K562 (cell line): Measurements from ENCODE around the gene NEU1. TPM values are rescaled to one million over a fixed set of nuclear protein-coding genes. Genes with fewer than 3 reads are reported as not detected.

Source experiments
- ARNT ChIP-seq, 2 experiments: fragments of 450-650 bp; IDR thresholded peaks; 2 replicates each; pipeline ENCODE4 v1.6.1; 2016; ENCODE audit warnings: mild to moderate bottlenecking in 1 of 2
- BDP1 ChIP-seq: IDR thresholded peaks from 3 replicates; pipeline ENCODE4 v1.6.1; 2011; ENCODE audit not compliant: insufficient read length, insufficient read depth
- BRD9 ChIP-seq: fragments of 450-650 bp; IDR thresholded peaks from 2 replicates; pipeline ENCODE4 v1.6.1; 2018; ENCODE audit warnings: low read depth; ENCODE audit not compliant: partially characterized antibody
- BRF1 ChIP-seq: IDR thresholded peaks from 3 replicates; pipeline ENCODE4 v1.6.1; 2011; ENCODE audit warnings: borderline replicate concordance, mild to moderate bottlenecking; ENCODE audit not compliant: insufficient read length; ENCODE audit errors: extremely low read depth
- GABPA ChIP-seq: fragments of 200-800 bp; sonication (Bioruptor generic); conservative IDR thresholded peaks from 2 replicates; pipeline ENCODE4 v1.6.1; 2016; ENCODE audit warnings: low read depth, missing genetic modification characterization, missing compliant biosample characterization
- GTF2A2 ChIP-seq: IDR thresholded peaks from 2 replicates; pipeline ENCODE4 v1.6.1; 2016; ENCODE audit warnings: mild to moderate bottlenecking, missing genetic modification characterization, missing compliant biosample characterization
- HDAC8 ChIP-seq: fragments of 450-650 bp; IDR thresholded peaks from 2 replicates; pipeline ENCODE4 v1.6.1; 2016; ENCODE audit warnings: mild to moderate bottlenecking, missing genetic modification characterization, moderate library complexity, missing compliant biosample characterization
- HLTF ChIP-seq: fragments of 450-650 bp; IDR thresholded peaks from 2 replicates; pipeline ENCODE4 v1.6.1; 2016
- LARP7 ChIP-seq: fragments of 450-650 bp; IDR thresholded peaks from 2 replicates; pipeline ENCODE4 v1.6.1; 2016
- LEF1 ChIP-seq: fragments of 450-650 bp; IDR thresholded peaks from 2 replicates; pipeline ENCODE4 v1.6.1; 2016; ENCODE audit warnings: mild to moderate bottlenecking
- MAFK ChIP-seq: IDR thresholded peaks from 2 replicates; pipeline ENCODE4 v1.6.1; 2011; ENCODE audit warnings: low read length, improper control_type of control experiment
- NFATC3 ChIP-seq: fragments of 450-650 bp; IDR thresholded peaks from 2 replicates; pipeline ENCODE4 v1.6.1; 2017; ENCODE audit warnings: mild to moderate bottlenecking
- RBBP5 ChIP-seq: fragments of 200-600 bp; sonication (generic); IDR thresholded peaks from 2 replicates; pipeline ENCODE4 v1.6.1; 2012; ENCODE audit warnings: borderline replicate concordance, mild to moderate bottlenecking, low read length, control low read depth, inconsistent platforms; ENCODE audit not compliant: insufficient read depth, poor library complexity, severe bottlenecking
- SRSF7 ChIP-seq: fragments of 200-400 bp; formaldehyde crosslinking; optimal IDR thresholded peaks from 2 replicates; pipeline ENCODE3; 2017; ENCODE audit warnings: mild to moderate bottlenecking, low read depth, low read length
- SRSF9 ChIP-seq: fragments of 200-400 bp; formaldehyde crosslinking; IDR thresholded peaks from 2 replicates; pipeline ENCODE4 v1.6.1; 2017; ENCODE audit warnings: low read depth, low read length, borderline replicate concordance
- TRIM24 ChIP-seq, 2 experiments: fragments of 450-650 bp; IDR thresholded peaks; 2 replicates each; pipeline ENCODE4 v1.6.1; 2016
- ZBED1 ChIP-seq: IDR thresholded peaks from 2 replicates; pipeline ENCODE4 v1.6.1; 2014
- ZNF124 ChIP-seq: sonication (generic); formaldehyde crosslinking; IDR thresholded peaks from 2 replicates; pipeline ENCODE4 v1.8.1; 2022; ENCODE audit warnings: missing genetic modification reagents
- ZNF140 ChIP-seq: fragments of 250-450 bp; sonication (Bioruptor Pico); IDR thresholded peaks from 2 replicates; pipeline ENCODE4 v1.8.0; 2021; ENCODE audit warnings: moderate library complexity, mild to moderate bottlenecking, inconsistent platforms
- ZNF785 ChIP-seq: fragments of 250-450 bp; sonication (Bioruptor Pico); IDR thresholded peaks from 2 replicates; pipeline ENCODE4 v1.4.0; 2020; ENCODE audit warnings: mild to moderate bottlenecking
- polyA plus RNA-seq, 8 experiments: library from polyadenylated mRNA; depleted of rRNA in 4 of 8; stranded (reverse) in 5 of 8; unstranded in 3 of 8; fragments of >200 nt; fragmentation: Nextera tagmentation in 2 of 8; fragmentation: Illumina TruSeq in 1 of 8; extraction: Ambion mirVana in 2 of 8; extraction: Trizol in 1 of 8; gene quantifications; 2 replicates each; pipeline versions ENCODE4 v1.2.1 to v1.2.3, GENCODE V29; 2011 to 2014; ENCODE audit warnings: inconsistent platforms in 1 of 8, missing spikeins in 1 of 8
- total RNA-seq, 7 experiments: library from RNA; depleted of rRNA in 6 of 7; stranded (reverse); fragments of >200 nt in 6 of 7; fragmentation: Illumina TruSeq in 2 of 7; extraction: Trizol in 2 of 7; gene quantifications; 2 replicates each; pipeline versions ENCODE4 v1.2.1 to v1.2.3, GENCODE V29; 2011 to 2021; ENCODE audit warnings: low replicate concordance in 1 of 7
- TF ChIP-seq, protein P1 (sequence below), 2 experiments: IDR thresholded peaks; 2 replicates each; pipeline ENCODE4 v1.6.1; 2011; ENCODE audit warnings: borderline replicate concordance in 1 of 2, control low read depth in 1 of 2, low read depth in 1 of 2, low read length in 1 of 2, mild to moderate bottlenecking in 1 of 2, mixed read lengths in 1 of 2, moderate library complexity in 1 of 2; ENCODE audit not compliant: insufficient read depth in 1 of 2, insufficient read length in 1 of 2, poor library complexity in 1 of 2, severe bottlenecking in 1 of 2; ENCODE audit errors: extremely low read depth in 1 of 2
- TF ChIP-seq, protein P2 (sequence below): fragments of 450-650 bp; IDR thresholded peaks from 2 replicates; pipeline ENCODE4 v1.6.1; 2018; ENCODE audit not compliant: partially characterized antibody
- TF ChIP-seq, protein P3 (sequence below): conservative IDR thresholded peaks from 2 replicates; pipeline ENCODE4 v1.6.1; 2011; ENCODE audit warnings: low read depth, mild to moderate bottlenecking, low read length; ENCODE audit not compliant: control insufficient read depth

Gene NEU1
- total and polyA plus RNA-seq, 9 of the 15 experiments (the other 6 are each of a cell fraction or from before 2014, with no cell fraction given): 14.8 to 67.8 (median 51.0) TPM

DNA sequence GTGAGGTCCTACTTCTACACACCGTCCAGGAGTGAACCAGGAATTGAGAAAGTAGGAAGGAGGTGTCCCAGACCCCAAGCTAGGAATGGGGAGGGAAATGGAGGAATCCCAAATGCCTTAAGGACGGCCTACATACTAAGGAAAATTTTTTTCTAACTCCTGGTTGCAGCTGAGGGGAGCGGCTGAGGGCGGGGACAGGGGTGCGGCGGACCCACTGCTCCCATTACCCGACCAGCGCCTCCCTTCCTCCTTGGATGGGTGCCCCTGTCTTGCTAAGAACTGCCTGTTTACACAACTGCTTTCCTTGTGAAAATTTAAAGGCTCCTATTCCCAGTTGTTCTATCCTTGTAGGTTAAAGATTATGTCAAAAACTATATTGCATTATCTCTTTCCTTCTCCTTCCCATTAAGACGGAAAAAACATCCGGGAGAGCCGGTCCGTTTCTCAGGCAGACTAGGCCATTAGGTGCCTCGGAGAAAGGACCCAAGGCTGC is 35.8 kb downstream of the NEU1 start (continued):
- TF ChIP-seq, protein P1, sequence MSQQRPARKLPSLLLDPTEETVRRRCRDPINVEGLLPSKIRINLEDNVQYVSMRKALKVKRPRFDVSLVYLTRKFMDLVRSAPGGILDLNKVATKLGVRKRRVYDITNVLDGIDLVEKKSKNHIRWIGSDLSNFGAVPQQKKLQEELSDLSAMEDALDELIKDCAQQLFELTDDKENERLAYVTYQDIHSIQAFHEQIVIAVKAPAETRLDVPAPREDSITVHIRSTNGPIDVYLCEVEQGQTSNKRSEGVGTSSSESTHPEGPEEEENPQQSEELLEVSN (IDR thresholded peaks at IDR 0.05; ENCODE audit: borderline replicate concordance in 1 of 2, extremely low read depth in 1 of 2, insufficient read depth in 1 of 2, insufficient read length in 1 of 2, low read depth in 1 of 2, low read length in 1 of 2, poor library complexity in 1 of 2, severe bottlenecking in 1 of 2): no peak
- TF ChIP-seq TRIM24 (IDR thresholded peaks at IDR 0.05): peak in 1 of 2 experiments; percentile 12; a peak in 1 of 4 replicates
- TF ChIP-seq HLTF: 0 out of 2 replicates have a peak, but pooled peaks have one; percentile 7
- no peak for TF ChIP-seq ZNF140 (CRISPR knock-in tag)
- no peak for TF ChIP-seq LEF1
- TF ChIP-seq SRSF7: no peak
- TF ChIP-seq BDP1: no peak
- no peak for TF ChIP-seq GTF2A2 (tag)
- no peak for TF ChIP-seq BRD9
- no peak for TF ChIP-seq BRF1
- TF ChIP-seq, protein P2, sequence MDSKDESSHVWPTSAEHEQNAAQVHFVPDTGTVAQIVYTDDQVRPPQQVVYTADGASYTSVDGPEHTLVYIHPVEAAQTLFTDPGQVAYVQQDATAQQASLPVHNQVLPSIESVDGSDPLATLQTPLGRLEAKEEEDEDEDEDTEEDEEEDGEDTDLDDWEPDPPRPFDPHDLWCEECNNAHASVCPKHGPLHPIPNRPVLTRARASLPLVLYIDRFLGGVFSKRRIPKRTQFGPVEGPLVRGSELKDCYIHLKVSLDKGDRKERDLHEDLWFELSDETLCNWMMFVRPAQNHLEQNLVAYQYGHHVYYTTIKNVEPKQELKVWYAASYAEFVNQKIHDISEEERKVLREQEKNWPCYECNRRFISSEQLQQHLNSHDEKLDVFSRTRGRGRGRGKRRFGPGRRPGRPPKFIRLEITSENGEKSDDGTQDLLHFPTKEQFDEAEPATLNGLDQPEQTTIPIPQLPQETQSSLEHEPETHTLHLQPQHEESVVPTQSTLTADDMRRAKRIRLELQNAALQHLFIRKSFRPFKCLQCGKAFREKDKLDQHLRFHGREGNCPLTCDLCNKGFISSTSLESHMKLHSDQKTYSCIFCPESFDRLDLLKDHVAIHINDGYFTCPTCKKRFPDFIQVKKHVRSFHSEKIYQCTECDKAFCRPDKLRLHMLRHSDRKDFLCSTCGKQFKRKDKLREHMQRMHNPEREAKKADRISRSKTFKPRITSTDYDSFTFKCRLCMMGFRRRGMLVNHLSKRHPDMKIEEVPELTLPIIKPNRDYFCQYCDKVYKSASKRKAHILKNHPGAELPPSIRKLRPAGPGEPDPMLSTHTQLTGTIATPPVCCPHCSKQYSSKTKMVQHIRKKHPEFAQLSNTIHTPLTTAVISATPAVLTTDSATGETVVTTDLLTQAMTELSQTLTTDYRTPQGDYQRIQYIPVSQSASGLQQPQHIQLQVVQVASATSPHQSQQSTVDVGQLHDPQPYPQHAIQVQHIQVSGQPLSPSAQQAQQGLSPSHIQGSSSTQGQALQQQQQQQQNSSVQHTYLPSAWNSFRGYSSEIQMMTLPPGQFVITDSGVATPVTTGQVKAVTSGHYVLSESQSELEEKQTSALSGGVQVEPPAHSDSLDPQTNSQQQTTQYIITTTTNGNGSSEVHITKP: no peak
- TF ChIP-seq LARP7: no peak
- TF ChIP-seq ARNT (IDR thresholded peaks at IDR 0.05): no peak
- TF ChIP-seq NFATC3: peak; percentile 71; the same call in 1 of the 2 replicates
- no peak; the same call in 1 of the 2 replicates for TF ChIP-seq HDAC8 (tag)
- no peak for TF ChIP-seq SRSF9
- no peak for TF ChIP-seq ZNF785 (CRISPR knock-in tag)
- no peak for TF ChIP-seq MAFK
- TF ChIP-seq RBBP5: no peak
- no peak for TF ChIP-seq GABPA (tag)
- no peak for TF ChIP-seq ZBED1
- no peak for TF ChIP-seq ZNF124 (CRISPR knock-in tag)
- TF ChIP-seq, protein P3, sequence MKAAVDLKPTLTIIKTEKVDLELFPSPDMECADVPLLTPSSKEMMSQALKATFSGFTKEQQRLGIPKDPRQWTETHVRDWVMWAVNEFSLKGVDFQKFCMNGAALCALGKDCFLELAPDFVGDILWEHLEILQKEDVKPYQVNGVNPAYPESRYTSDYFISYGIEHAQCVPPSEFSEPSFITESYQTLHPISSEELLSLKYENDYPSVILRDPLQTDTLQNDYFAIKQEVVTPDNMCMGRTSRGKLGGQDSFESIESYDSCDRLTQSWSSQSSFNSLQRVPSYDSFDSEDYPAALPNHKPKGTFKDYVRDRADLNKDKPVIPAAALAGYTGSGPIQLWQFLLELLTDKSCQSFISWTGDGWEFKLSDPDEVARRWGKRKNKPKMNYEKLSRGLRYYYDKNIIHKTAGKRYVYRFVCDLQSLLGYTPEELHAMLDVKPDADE: peak; percentile 79; the same call in 1 of the 2 replicates
